Adrenal gland (tissue), 12 donors: ENCODE results near the gene OLIG3. TPM values are rescaled to one million over a fixed set of nuclear protein-coding genes. Genes with fewer than 3 reads are reported as not detected.

Experiments
- DNase-seq, 7 donors: peaks; one replicate each; pipeline ENCODE4 v3.0.0-alpha.2; 2019 to 2020
- H3K27ac ChIP-seq, 5 donors: fragments of 200-600 bp; sonication (generic) in 4 of 5; 1 replicate in 3 of 5; 2 replicates in 2 of 5; pipeline versions ENCODE4 v1.5.1 to v1.8.0; 2016 to 2020; ENCODE audit warnings: mild to moderate bottlenecking in 1 of 5
- H3K27me3 ChIP-seq: fragments of 200-600 bp; 2 replicates; pipeline ENCODE4 v1.8.0; 2021
- H3K36me3 ChIP-seq, 2 donors: fragments of 200-600 bp; replicated peaks in 1 of 2; 1 replicate in 1 of 2; 2 replicates in 1 of 2; pipeline versions ENCODE4 v1.5.1 to v1.8.0; 2018 to 2022
- H3K4me1 ChIP-seq, 2 donors: fragments of 200-600 bp; replicated peaks in 1 of 2; 1 replicate in 1 of 2; 2 replicates in 1 of 2; pipeline versions ENCODE4 v1.5.1 to v1.8.0; 2018 to 2021
- H3K4me3 ChIP-seq, 4 donors: fragments of 200-600 bp; sonication (generic) in 3 of 4; one replicate each; pipeline ENCODE4 v1.5.1; 2016 to 2018
- H3K9me3 ChIP-seq, 3 donors: fragments of 200-600 bp; sonication (generic) in 1 of 3; replicated peaks in 1 of 3; 1 replicate in 2 of 3; 2 replicates in 1 of 3; pipeline versions ENCODE4 v1.5.1 to v1.8.0; 2016 to 2021
- CTCF ChIP-seq, 6 experiments: fragments of 450-650 bp in 4 of 6; fragments of 200-600 bp in 2 of 6; sonication (generic) in 1 of 6; IDR thresholded peaks; 1 replicate in 5 of 6; 2 replicates in 1 of 6; pipeline versions ENCODE4 v1.5.1 to v1.8.0; 2016 to 2021; ENCODE audit warnings: antibody characterized with exemption in 6 of 6, mild to moderate bottlenecking in 2 of 6, moderate library complexity in 1 of 6
- POLR2A ChIP-seq, 2 donors: fragments of 450-650 bp; IDR thresholded peaks; one replicate each; pipeline ENCODE4 v1.6.1; 2017; ENCODE audit warnings: antibody characterized with exemption in 2 of 2, mild to moderate bottlenecking in 2 of 2, moderate library complexity in 1 of 2
- WGBS, 4 donors: extraction: QIAGEN DNeasy Blood & Tissue Kit in 2 of 4; methylation state at CpG; one replicate each; pipeline versions ENCODE4 v1.1.5 to v1.1.7; 2013 to 2017; 5-methylcytosine and 5-hydroxymethylcytosine counted together
- intact Hi-C, 2 donors: fragments of 100-400 bp; cut with DNase I; formaldehyde crosslinking; loops; one replicate each; pipeline versions ENCODE4 v1.14.1 to v1.15.0; 2022 to 2023
- polyA plus RNA-seq, 3 donors: library from polyadenylated mRNA; stranded (reverse); fragments of 200-250 nt in 2 of 3; fragments of 350-450 nt in 1 of 3; fragmentation: Illumina TruSeq in 1 of 3; extraction: RNeasy Lipid Tissue Mini Kit (QIAGEN cat#74804) in 1 of 3; gene quantifications; one replicate each; pipeline ENCODE4 v1.2.3, GENCODE V29; 2013 to 2014
- total RNA-seq, 9 donors: library from RNA; depleted of rRNA in 4 of 9; stranded (reverse); fragments of >200 nt in 4 of 9; fragments of 120-200 nt in 1 of 9; fragmentation: NEBNext Ultra II Directional in 1 of 9; extraction: Animal tissue kit (Norgen Biotek cat#: 25700) in 1 of 9; gene quantifications; one replicate each; pipeline versions ENCODE4 v1.1.0 to v1.2.4, GENCODE V29; 2013 to 2023
- donor health status: healthy with polysubstance abuse.
- donor health status: Bipolar disorder and iron deficiency.
- donor health status: DM: yes; HTN: yes; CAD: no.
- donor health status: DM: no; HTN: no; CAD: no.
- donor health status: DM: no; HTN: no; CAD: no.
- donor health status: DM: yes; HTN: yes; CAD: no.

OLIG3 gene
- total and polyA plus RNA-seq, 12 donors, result not detected

GRCh38 chr6:137475103-137475502 lies 19.1 kb downstream of the OLIG3 start:
- Histone ChIP-seq H3K9me3 (no peaks in the 10 kb centered on the region), H3K27ac (no peak overlapping the region), H3K4me1 (no peaks in the 10 kb centered on the region), H3K27me3 (peaks cover 11% of the 10 kb centered on the region), H3K36me3 (no peaks in the 10 kb centered on the region), H3K4me3 (no peak overlapping the region)
- no peak for DNase-seq
- WGBS, 4 donors, result 37 to 57% (median 48%) methylated on average over 2 of the region's 2 CpGs
- TF ChIP-seq CTCF (IDR thresholded peaks at IDR 0.05) (no peak), POLR2A (IDR thresholded peaks at IDR 0.05) (no peak)
- intact Hi-C loops, result no loop called here

- no peaks in the 10 kb centered on the region for H3K9me3 ChIP-seq
- H3K27ac ChIP-seq, result no peak overlapping the region
- no peak overlapping the region for H3K4me3 ChIP-seq
- intact Hi-C loops, result no loop called here
- TF ChIP-seq POLR2A (IDR thresholded peaks at IDR 0.05), result no peak
- H3K27me3 ChIP-seq, result peaks cover 9% of the 10 kb centered on the region
- 64 to 76% (median 71%) methylated on average over 3 of the region's 3 CpGs for WGBS, 4 donors
- DNase-seq, result no peak
- H3K4me1 ChIP-seq, result no peaks in the 10 kb centered on the region
- H3K36me3 ChIP-seq, result no peaks in the 10 kb centered on the region
Measured at GRCh38 chr6:137473598-137473997, 20.6 kb downstream of the OLIG3 start.

- TF ChIP-seq POLR2A (IDR thresholded peaks at IDR 0.05) (no peak), CTCF (IDR thresholded peaks at IDR 0.05) (no peak)
- Histone ChIP-seq H3K27ac (no peak overlapping the region), H3K9me3 (no peaks in the 10 kb centered on the region), H3K36me3 (no peaks in the 10 kb centered on the region), H3K4me1 (no peaks in the 10 kb centered on the region), H3K27me3 (peaks cover 9% of the 10 kb centered on the region), H3K4me3 (no peak overlapping the region)
- WGBS, 4 donors, result 92 to 96% (median 93%) methylated on average over 3 of the region's 3 CpGs
- no peak for DNase-seq
- intact Hi-C loops, result no loop called here
Measured at GRCh38 chr6:137472641-137473137, 21.5 kb downstream of the OLIG3 start.

- peaks cover 8% of the 10 kb centered on the region for H3K27me3 ChIP-seq
- no peaks in the 10 kb centered on the region for H3K9me3 ChIP-seq
- no peak overlapping the region for H3K4me3 ChIP-seq
- no peaks in the 10 kb centered on the region for H3K36me3 ChIP-seq
- no peaks in the 10 kb centered on the region for H3K4me1 ChIP-seq
- H3K27ac ChIP-seq, result no peak overlapping the region
- DNase-seq, result no peak
- 64 to 75% (median 68%) methylated on average over 2 of the region's 2 CpGs for WGBS, 4 donors
- intact Hi-C loops, result no loop called here
- TF ChIP-seq POLR2A (IDR thresholded peaks at IDR 0.05) (no peak), CTCF (IDR thresholded peaks at IDR 0.05) (no peak)
Measured at GRCh38 chr6:137471986-137472385, 22.2 kb downstream of the OLIG3 start.

- no peak for DNase-seq
- WGBS, 4 donors, result 63 to 76% (median 73%) methylated on average over 5 of the region's 5 CpGs
Measured at GRCh38 chr6:137471497-137471896, 22.7 kb downstream of the OLIG3 start.

More at GRCh38 chr6:137471497-137471896, 22.7 kb downstream of the OLIG3 start:
- Histone ChIP-seq H3K9me3 (no peaks in the 10 kb centered on the region), H3K4me1 (no peaks in the 10 kb centered on the region), H3K27ac (no peak overlapping the region), H3K4me3 (no peak overlapping the region), H3K27me3 (peaks cover 4% of the 10 kb centered on the region), H3K36me3 (no peaks in the 10 kb centered on the region)
- TF ChIP-seq POLR2A (IDR thresholded peaks at IDR 0.05), result no peak
- no peak for TF ChIP-seq CTCF (IDR thresholded peaks at IDR 0.05)
- intact Hi-C loops, result no loop called here
